Right renal cortex interstitium (tissue), 3 donors: Measurements from ENCODE around the gene POC5. TPM values are rescaled to one million over a fixed set of nuclear protein-coding genes. Genes with fewer than 3 reads are reported as not detected.
A peak's percentile ranks its signal among the peaks of the same experiment; 100 is the strongest.

Source experiments
- DNase-seq, 3 donors: peaks; one replicate each; pipeline ENCODE4 v3.0.0-alpha.2; 2013; ENCODE audit warnings: low read depth in 3 of 3, low spot score in 2 of 3
- polyA plus RNA-seq, 3 donors: library from polyadenylated mRNA; unstranded; fragments of 120-200 nt; gene quantifications; one replicate each; pipeline ENCODE4 v1.2.1, GENCODE V29; 2013; ENCODE audit not compliant: insufficient read length in 3 of 3

The POC5 gene
- polyA plus RNA-seq, 3 donors = 13.6 to 20.1 (median 20.0) TPM

- no peak for DNase-seq
Observed at GRCh38 chr5:75662061-75662460, 55.2 kb downstream of the POC5 start.

GRCh38 chr5:75660678-75661465, 56.4 kb downstream of the POC5 start:
- no peak for DNase-seq

GRCh38 chr5:75659791-75660450, 57.3 kb downstream of the POC5 start:
- DNase-seq = no peak

- no peak for DNase-seq
Observed at GRCh38 chr5:75656311-75657003, 60.8 kb downstream of the POC5 start.

- DNase-seq = no peak
Observed at GRCh38 chr5:75654693-75655295, 62.4 kb downstream of the POC5 start.

- DNase-seq = no peak
Observed at GRCh38 chr5:75653521-75653920, 63.7 kb downstream of the POC5 start.

GRCh38 chr5:75651575-75652238, 65.5 kb downstream of the POC5 start:
- no peak for DNase-seq

- no peak for DNase-seq
Observed at GRCh38 chr5:75648712-75649111, 68.5 kb downstream of the POC5 start.

- no peak for DNase-seq
Observed at GRCh38 chr5:75640826-75641225, 76.4 kb downstream of the POC5 start.

- DNase-seq = peak in 1 of 3 donors; percentile 43
Observed at GRCh38 chr5:75640395-75640794, 76.8 kb downstream of the POC5 start.

- no peak for DNase-seq
Observed at GRCh38 chr5:75639535-75640311, 77.5 kb downstream of the POC5 start.

GRCh38 chr5:75637949-75638348, 79.3 kb downstream of the POC5 start:
- no peak for DNase-seq

GRCh38 chr5:75632321-75632720, 84.9 kb downstream of the POC5 start:
- no peak for DNase-seq

- DNase-seq = no peak
Observed at GRCh38 chr5:75630875-75631274, 86.4 kb downstream of the POC5 start.

- DNase-seq = no peak
Observed at GRCh38 chr5:75627801-75628200, 89.4 kb downstream of the POC5 start.

GRCh38 chr5:75626959-75627358, 90.3 kb downstream of the POC5 start:
- DNase-seq = no peak
